KBM-7 (cell line): ENCODE measurements around the gene PROSER3.
"Not testable (repeated sequence)": the region's sequence is repeated elsewhere in the genome, so short reads cannot be mapped to it uniquely, and the experiment has no call there.

Experiments used
- DNase-seq: peaks from one replicate; pipeline ENCODE4 v3.0.0-alpha.2; 2015
- in situ Hi-C: fragments of 300-500 bp; cut with MboI; formaldehyde crosslinking; loops from 2 replicates; pipeline ENCODE4 v1.14.3; 2020; ENCODE audit warnings: low sequenced_read_pairs, low pct_unique_long_range_greater_than_20kb, mixed read lengths

PROSER3 gene

DNA sequence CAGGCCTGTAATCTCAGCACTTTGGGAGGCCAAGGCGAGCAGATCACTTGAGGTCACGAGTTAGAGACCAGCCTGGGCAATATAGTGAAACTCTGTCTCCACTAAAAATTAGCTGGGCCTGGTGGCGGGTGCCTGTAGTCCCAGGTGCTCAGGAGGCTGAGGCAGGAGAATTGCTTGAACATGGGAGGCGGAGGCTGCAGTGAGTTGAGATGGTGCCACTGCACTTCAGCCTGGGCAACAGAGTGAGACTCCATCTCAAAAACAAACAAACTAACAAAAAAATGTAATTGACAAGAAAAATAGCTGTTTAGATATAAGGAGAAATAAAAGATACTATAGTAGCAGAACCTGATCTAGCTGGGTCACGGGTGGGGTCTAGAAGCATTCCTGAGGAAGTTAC, 14.4 kb downstream of the PROSER3 start:
- DNase-seq, in situ Hi-C loops: not testable (repeated sequence)

DNA sequence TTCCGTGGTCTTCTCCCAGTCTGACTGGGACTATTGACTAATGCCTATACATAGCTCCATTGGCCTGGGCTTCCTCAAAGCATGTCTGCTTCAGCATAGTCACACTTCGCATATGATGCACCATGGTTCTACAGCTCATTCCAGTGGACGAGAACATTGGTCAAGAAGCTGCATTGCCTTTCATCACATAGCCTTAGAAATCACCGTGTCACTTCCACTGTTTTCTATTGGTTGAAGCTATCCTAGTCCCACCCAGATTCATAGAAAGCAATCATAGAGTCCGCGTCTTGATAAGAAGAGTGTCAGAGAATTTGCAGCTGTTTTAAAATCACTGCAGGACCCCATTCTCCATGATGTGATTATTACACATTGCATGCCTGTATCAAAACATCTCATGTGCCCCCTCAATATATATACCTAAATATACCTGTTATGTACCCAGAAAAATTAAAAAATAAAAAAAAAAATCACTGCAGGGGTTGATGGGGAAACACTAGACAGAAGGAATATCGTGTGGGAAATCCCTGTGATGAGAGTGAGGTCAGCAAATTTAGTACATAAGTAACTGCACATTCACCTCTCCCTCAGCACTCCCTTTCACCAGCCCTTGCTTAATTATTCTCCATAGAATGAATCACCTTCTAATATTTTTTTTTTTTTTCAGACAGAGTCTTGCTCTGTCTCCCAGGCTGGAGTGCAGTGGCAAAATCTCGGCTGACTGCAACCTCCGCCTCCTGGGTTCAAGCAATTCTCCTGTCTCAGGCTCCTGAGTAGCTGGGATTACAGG, 15.2 kb downstream of the PROSER3 start:
- no peak for DNase-seq

DNA sequence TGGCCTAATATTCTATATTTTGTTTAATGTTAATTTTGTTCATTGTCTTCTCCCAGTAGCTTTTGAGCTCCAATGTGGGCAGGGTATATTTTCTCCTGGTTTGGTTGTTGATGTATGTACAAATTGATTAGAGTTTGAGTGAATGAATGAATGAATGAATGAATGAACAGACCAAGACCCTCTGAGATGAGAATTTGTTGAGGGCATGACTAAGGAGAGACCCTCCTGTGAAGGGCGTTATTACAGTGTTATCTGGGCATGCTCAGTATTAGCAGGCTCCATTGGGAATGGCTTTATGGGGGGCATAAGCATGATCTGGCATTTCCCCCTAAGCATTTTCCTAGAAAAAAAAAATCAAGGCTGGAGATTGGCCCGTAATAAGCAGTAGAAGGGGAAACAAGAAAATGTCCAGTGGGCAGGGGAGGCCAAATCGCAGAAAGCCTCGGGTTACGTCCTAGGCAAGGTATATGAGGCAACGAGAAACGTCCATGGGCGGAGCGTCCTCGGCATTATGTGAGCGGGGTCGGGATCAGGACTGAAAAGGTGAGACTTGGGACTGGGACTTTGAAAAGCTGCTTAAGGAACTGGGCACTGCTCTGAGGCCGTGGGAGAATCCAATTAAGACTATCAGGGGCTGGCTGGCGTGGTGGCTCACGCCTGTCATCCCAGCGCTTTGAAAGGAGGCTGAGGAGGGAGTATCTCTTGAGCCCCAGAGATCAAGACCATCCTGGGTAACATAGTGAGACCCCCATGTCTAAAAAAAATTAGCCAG, 16.5 kb downstream of the PROSER3 start:
- no peak for DNase-seq
- in situ Hi-C loops = no loop called here

More for the DNA sequence above, 15.2 kb downstream of the PROSER3 start:
- in situ Hi-C loops = no loop called here

DNA sequence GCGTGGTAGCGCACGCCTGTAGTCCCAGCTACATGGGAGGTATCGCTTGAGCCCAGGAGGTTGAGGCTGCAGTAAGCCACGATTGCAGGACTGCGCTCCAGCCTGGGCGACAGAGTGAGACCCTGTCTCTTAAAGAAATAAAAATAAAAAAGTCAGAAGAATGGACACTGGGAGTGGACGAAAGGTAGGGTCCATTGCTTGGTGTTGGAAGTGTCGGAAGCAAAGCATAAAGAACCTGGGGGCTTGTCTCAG, 17.0 kb downstream of the PROSER3 start:
- DNase-seq = no peak
- in situ Hi-C loops = no loop called here

DNA sequence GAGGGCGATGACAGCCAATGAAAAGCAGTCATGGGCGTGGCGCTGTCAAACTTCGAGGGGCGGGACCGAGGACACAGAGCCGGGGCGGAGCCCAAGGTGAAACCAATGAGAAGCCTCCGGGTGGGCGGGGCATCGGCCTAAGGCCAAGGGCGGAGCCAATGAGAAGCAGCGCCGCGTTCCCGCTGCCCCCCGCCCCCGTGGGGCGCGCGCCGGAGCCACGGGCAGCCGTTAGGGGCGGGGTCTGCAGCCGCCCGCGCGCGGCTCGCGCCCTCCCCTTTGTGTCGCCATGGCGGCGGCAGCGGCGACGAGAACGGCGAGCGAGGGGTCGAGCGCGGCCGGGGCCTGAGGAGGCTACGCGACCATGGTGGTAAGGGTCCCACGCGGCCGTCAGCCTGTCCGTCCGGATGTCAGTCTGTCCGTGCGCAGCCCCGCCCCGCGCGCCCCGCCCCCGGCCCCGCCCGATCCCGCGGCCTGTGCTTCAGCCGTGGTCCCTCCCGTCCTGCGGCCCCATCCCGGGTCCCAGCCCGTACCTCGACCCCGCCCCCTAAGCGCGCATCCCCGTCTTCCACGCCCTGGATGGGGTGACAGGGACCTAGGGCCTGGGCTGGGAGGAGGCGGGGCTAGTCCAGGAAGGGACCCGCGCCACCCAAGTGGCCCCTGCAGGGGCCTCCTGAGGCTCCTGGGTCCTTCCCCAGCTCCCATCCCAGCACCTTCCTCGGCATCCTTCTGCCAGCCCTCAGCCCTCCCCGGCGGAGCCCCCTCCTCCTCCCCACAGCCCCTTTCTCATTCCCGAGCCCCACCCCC, 17.5 kb downstream of the PROSER3 start, which contains the start of gene ARHGAP33:
Gene ARHGAP33 (plus strand): TSS at position 267 of the 804 bp plus-strand sequence. CDS start 95 bp downstream, at position 362.
- DNase-seq = peak; percentile 96
- in situ Hi-C loops = no loop called here

DNA sequence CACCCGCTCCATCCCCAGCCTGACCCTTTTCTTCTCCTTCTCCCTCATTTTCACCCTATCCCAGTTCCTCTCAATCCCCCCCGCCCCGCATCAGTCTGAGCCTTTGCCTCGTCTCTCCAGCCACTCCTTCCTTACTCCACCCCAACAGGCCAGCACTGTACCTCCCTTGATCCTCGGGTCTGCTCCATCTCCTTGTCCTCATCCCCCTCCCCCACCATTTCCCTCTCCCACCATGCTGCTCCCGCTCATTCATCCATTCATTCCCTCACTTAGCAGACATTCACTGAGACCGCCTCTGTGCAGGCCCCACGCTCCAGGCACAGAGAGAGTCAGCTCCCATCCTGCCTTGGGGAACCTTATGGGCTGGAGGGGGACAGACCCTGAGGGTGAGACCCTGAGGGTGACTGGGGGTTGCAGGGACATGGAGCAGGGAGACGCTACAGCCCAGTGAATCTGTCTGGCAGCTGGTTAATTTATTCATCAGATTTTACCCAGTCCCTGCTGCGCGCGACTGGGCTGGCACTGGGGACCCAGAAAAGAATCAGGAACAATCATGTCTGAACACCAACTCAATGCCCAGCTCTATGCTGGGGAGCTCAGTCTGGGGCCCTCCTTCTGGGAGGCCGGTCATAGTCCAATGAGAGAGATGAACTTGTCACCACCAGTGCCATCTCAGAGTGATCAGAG, 18.3 kb downstream of the PROSER3 start:
- in situ Hi-C loops = no loop called here
- DNase-seq = no peak

DNA sequence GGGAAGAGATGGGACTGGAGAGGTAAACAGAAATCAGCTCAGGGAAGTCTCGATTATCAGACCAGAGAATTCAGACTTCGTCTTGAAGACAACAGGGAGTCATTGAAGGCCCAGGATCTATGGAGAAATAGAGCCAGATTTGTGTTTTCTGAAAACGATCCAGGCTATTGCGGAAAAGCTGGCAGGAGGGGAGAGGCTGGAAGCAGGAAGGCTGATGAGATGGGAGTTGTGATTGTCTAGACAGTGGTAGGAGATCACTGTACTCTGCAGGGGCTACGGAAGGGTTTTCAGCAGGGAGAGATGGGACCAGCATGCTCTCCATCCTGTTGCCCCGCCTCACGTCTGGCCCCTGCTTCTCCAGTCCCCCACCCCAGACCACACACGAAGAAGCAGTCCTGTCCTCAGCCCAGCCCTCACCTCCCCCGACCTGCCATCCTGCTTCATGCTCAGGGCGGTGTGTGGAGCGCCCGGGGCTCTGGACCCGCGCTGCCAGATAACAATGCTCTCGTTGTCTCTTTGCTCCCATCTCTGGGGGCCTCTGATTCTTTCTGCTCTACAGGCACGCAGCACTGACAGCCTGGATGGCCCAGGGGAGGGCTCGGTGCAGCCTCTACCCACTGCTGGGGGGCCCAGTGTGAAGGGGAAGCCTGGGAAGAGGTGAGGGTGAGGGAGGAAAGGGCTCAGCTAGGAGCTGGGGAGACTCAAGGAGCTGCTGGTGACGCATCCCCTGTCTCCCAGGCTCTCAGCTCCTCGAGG, 19.3 kb downstream of the PROSER3 start:
- no peak for DNase-seq
- in situ Hi-C loops = no loop called here

DNA sequence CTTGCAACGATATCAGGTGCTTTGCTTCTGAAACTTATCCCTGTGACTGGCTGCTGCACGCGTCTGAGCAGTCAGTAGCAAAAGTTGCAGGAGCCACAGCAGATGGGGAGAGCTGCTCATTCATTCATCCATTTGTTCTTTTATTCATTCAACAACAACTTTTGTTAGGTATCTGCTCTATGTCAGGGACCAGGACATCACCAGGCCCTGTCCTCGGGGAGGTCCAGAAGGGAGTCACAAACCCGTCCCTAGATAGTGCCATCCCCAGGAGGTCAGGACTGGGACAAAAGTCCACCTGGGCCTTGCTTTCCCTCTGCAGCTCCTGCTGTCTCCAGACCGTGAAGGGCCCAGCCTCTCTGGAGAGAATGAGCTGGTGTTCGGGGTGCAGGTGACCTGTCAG, 20.0 kb downstream of the PROSER3 start:
- no peak for DNase-seq
- in situ Hi-C loops = no loop called here

DNA sequence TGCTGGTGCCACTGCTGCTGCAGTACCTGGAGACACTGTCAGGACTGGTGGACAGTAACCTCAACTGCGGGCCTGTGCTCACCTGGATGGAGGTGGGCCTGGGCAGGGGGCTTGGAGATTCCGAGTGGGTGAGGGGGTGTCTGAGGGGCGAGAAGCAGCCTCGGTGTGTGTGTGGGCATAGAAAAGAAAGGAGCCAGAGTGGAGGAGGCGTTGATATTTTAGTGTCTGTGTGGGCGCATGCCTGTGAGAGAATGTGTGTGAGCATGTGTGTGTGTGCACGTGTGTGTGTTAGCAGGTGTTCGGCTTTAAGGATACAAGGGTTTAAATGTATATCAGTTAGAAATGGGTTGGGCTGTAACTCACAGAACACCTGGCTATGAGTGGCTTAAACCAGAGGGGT, 21.1 kb downstream of the PROSER3 start:
- DNase-seq = no peak
- in situ Hi-C loops = no loop called here

DNA sequence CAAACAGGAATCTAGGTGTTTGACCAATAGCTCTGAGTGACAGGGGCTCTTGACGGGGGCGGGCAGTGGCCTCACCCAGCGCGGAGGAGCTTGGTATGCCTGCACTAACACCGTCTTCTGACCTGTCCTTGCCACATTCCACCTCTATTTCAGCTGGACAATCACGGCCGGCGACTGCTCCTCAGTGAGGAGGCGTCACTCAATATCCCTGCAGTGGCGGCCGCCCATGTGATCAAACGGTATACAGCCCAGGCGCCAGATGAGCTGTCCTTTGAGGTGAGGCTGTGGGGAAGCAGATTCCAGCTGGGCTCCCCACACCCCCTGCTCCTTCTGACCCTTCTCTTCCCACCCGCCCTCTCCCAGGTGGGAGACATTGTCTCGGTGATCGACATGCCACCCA, 22.1 kb downstream of the PROSER3 start:
- DNase-seq = no peak
- in situ Hi-C loops = no loop called here

DNA sequence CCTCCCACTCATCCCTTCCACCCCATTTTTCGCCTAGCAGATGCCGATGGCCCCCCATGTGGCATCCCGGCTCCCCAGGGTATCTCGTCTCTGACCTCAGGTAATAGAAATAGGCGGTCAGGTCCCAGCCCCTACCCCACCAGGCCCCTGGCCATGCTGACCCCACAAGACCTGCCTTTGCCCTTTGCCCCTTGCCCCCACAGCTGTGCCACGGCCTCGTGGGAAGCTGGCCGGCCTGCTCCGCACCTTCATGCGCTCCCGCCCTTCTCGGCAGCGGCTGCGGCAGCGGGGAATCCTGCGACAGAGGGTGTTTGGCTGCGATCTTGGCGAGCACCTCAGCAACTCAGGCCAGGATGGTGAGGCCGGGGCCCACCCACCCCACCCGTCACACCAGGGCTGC, 22.7 kb downstream of the PROSER3 start:
- in situ Hi-C loops = no loop called here
- DNase-seq = no peak

DNA sequence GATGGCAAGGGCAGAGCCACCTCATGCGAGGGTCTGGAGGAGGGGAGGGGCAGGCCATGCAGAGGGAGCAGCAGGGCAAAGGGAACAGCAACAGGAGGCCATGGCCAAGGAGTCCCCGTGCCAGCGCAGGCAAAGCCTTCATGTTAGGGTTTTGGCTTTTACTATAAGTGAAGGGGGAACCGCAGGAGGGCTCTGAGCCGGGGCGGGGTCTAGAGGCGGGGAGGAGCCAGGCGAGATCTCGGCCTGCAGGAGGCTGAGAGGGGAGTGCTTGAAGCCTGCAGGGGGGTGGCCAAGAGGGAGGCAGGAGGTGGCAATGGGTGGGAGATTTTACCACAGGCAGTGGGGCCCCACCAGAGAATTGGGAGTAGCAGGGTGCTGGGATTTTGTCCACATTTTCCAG, 23.7 kb downstream of the PROSER3 start:
- no peak for DNase-seq
- in situ Hi-C loops = no loop called here

DNA sequence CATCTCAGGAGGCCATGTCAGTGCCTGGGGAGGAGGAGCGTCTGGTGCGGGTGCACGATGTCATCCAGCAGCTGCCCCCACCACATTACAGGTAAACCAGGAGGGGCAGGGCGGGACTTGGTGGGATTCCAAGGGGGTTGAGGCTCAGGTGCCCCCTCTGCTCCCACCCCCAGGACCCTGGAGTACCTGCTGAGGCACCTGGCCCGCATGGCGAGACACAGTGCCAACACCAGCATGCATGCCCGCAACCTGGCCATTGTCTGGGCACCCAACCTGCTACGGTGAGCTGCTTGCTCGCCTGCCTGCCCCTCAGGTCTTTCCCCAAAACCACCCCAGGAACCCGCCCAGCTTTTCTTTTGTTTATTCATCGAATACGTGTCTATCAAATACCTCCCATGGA, 24.6 kb downstream of the PROSER3 start:
- in situ Hi-C loops = no loop called here
- DNase-seq = no peak

DNA sequence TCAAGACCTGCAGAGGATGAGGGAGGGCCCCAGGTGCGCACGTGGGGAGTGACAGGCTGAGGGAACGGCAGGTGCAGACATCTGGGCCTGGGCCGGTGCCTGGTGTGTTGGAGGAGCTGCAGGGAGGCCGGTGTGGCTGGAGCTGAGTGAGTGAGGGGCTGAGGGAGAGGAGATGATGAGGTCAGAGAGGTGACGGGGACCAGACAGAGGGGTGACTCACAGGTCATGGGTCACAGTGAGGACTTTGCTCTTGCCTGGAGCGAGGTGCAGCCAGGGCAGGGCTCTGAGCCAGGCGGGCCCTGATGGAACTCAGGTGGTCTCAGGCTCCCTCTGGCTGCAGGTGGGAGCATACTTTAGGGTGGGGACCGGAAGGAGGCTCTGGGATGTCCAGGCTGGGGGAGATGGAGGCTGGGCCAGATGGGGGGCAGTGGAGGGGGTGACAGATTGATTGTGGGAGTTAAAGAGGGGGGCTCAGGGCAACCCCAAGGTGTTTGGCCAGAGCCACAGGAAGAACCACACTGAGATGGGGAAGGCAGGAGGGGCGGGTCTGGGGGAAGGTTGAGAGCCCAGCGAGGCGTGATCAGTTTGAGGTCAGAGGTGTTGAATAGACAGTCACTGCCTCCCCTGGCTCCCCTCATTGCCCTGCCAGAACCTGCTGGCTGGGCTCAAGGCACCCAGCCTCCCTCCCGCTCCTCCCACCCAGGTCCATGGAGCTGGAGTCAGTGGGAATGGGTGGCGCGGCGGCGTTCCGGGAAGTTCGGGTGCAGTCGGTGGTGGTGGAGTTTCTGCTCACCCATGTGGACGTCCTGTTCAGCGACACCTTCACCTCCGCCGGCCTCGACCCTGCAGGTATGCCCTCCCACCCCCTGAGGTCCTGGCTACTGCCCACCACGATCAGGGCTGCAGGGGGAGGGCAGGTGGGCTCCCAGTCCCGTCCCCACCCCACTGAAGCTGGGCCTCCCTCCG, 25.8 kb downstream of the PROSER3 start:
- no peak for DNase-seq
- in situ Hi-C loops = no loop called here

DNA sequence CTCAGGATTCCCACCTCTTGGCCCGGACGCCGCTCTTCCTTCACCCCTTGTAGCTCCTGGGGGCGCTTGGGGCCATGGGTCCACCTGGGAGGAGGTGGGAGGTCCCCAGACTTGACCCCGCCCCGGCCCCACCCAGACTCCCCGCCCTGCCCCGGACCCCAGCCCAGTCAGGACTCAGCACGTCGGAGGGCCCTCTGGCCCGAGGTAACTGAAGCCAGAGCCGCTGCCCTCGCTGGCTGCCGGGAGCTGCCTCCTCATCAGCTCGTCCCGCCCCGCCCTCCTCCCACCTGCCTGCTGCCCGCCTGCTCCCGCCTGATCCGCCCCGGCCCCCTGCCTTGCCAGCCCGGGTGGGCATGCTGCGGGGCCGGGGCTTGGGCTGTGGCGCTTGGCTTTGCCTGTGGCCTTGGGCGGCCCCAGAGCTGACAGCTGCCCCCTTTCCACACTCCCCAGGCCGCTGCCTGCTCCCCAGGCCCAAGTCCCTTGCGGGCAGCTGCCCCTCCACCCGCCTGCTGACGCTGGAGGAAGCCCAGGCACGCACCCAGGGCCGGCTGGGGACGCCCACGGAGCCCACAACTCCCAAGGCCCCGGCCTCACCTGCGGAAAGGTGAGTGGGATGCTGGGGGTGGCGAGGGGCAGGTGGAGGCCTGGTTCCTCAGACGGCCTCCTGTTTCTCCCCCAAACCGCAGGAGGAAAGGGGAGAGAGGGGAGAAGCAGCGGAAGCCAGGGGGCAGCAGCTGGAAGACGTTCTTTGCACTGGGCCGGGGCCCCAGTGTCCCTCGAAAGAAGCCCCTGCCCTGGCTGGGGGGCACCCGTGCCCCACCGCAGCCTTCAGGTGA, 26.7 kb downstream of the PROSER3 start:
- in situ Hi-C loops = no loop called here
- no peak for DNase-seq

DNA sequence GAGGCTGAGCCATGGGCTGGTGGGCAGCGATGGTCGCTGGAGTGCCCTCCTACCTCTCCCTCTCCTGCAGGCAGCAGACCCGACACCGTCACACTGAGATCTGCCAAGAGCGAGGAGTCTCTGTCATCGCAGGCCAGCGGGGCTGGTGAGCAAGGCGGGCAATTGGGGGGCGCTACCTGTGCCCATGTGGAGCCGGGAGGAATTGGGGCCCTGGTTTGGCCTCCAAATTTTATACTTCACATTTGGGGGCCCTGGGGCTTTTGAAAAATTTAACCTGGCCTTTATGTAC, 27.3 kb downstream of the PROSER3 start:
- no peak for DNase-seq
- in situ Hi-C loops = no loop called here
